Prostate gland (tissue), 2 donors: ENCODE measurements around the gene ANO10. TPM values are rescaled to one million over a fixed set of nuclear protein-coding genes. Genes with fewer than 3 reads are reported as not detected.
"Not testable (repeated sequence)": the region's sequence is repeated elsewhere in the genome, so short reads cannot be mapped to it uniquely, and the experiment has no call there.

Source experiments
- DNase-seq: peaks from one replicate; pipeline ENCODE4 v3.0.0-alpha.2; 2019; ENCODE audit warnings: low spot score
- H3K27ac ChIP-seq, 2 donors: fragments of 200-600 bp; sonication (generic); 2 replicates each; pipeline ENCODE4 v1.5.1; 2017 to 2019
- H3K27me3 ChIP-seq: fragments of 200-600 bp; sonication (generic); replicated peaks from 2 replicates; pipeline ENCODE4 v1.5.1; 2019; ENCODE audit not compliant: insufficient read depth
- H3K36me3 ChIP-seq, 2 donors: fragments of 200-600 bp; sonication (generic); 1 replicate in 1 of 2; 2 replicates in 1 of 2; pipeline versions ENCODE4 v1.5.1 to v1.8.1; 2017 to 2019
- H3K4me1 ChIP-seq: fragments of 200-600 bp; sonication (generic); replicated peaks from 2 replicates; pipeline ENCODE4 v1.5.1; 2019
- H3K4me3 ChIP-seq, 2 donors: fragments of 200-600 bp; sonication (generic); 2 replicates each; pipeline ENCODE4 v1.5.1; 2017 to 2019
- H3K9me3 ChIP-seq: fragments of 200-600 bp; sonication (generic); 2 replicates; pipeline ENCODE4 v1.5.1; 2017
- POLR2A ChIP-seq: fragments of 450-650 bp; IDR thresholded peaks from one replicate; pipeline ENCODE4 v1.6.1; 2016; ENCODE audit warnings: antibody characterized with exemption, mild to moderate bottlenecking
- POLR2AphosphoS5 ChIP-seq: sonication (generic); formaldehyde crosslinking; IDR thresholded peaks from one replicate; pipeline ENCODE4 v1.6.1; 2017; ENCODE audit warnings: antibody characterized with exemption
- WGBS: methylation state at CpG from one replicate; pipeline ENCODE4 v1.1.5; 2018; 5-methylcytosine and 5-hydroxymethylcytosine counted together
- intact Hi-C: fragments of 100-400 bp; cut with DNase I; formaldehyde crosslinking; loops from one replicate; pipeline ENCODE4 v1.14.2; 2022
- total RNA-seq, 2 donors: library from RNA; depleted of rRNA; stranded (reverse); fragments of >200 nt; gene quantifications; one replicate each; pipeline ENCODE4 v1.1.0, GENCODE V29; 2016
- TF ChIP-seq, protein P1 (sequence below), 4 experiments: fragments of 200-600 bp in 2 of 4; fragments of 450-650 bp in 2 of 4; sonication (generic) in 2 of 4; IDR thresholded peaks; 1 replicate in 3 of 4; 2 replicates in 1 of 4; pipeline ENCODE4 v1.5.1; 2016 to 2019; ENCODE audit warnings: antibody characterized with exemption in 4 of 4, mild to moderate bottlenecking in 2 of 4, moderate library complexity in 2 of 4

ANO10 gene
- total RNA-seq, 2 donors from 2014 or later = 12.4 to 17.7 TPM

DNA sequence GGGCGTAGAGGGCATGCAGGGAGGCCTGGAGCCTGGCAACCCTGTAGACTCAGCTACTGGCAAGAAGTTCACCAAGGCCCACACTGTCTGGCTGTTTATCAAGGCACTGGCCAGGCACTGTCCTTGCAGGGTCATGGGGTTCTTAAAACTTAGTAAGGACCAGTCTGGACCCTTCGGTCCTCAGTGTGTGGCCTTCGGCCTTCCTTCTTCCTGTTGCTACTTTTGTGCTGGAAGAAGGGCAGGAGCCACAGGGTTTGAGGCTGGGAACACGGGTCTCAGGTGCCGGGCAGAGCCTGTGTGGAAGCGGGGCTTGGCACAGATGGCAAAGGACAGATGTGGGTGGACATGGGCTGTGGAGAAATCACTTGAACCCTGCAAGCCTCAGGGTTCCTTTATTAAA, 258.9 kb downstream of the ANO10 start:
- TF ChIP-seq POLR2AphosphoS5 (no peak), POLR2A (no peak)
- TF ChIP-seq, protein P1, sequence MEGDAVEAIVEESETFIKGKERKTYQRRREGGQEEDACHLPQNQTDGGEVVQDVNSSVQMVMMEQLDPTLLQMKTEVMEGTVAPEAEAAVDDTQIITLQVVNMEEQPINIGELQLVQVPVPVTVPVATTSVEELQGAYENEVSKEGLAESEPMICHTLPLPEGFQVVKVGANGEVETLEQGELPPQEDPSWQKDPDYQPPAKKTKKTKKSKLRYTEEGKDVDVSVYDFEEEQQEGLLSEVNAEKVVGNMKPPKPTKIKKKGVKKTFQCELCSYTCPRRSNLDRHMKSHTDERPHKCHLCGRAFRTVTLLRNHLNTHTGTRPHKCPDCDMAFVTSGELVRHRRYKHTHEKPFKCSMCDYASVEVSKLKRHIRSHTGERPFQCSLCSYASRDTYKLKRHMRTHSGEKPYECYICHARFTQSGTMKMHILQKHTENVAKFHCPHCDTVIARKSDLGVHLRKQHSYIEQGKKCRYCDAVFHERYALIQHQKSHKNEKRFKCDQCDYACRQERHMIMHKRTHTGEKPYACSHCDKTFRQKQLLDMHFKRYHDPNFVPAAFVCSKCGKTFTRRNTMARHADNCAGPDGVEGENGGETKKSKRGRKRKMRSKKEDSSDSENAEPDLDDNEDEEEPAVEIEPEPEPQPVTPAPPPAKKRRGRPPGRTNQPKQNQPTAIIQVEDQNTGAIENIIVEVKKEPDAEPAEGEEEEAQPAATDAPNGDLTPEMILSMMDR (IDR thresholded peaks at IDR 0.05) = no peak
- 97% methylated on average over 6 of the region's 6 CpGs for WGBS
- Histone ChIP-seq H3K4me1 (no peaks in the 10 kb centered on the region), H3K27me3 (no peaks in the 10 kb centered on the region), H3K4me3 (no peak overlapping the region), H3K9me3 (no peaks in the 10 kb centered on the region), H3K27ac (no peak overlapping the region), H3K36me3 (no peaks in the 10 kb centered on the region)
- intact Hi-C loops = no loop called here
- no peak for DNase-seq

DNA sequence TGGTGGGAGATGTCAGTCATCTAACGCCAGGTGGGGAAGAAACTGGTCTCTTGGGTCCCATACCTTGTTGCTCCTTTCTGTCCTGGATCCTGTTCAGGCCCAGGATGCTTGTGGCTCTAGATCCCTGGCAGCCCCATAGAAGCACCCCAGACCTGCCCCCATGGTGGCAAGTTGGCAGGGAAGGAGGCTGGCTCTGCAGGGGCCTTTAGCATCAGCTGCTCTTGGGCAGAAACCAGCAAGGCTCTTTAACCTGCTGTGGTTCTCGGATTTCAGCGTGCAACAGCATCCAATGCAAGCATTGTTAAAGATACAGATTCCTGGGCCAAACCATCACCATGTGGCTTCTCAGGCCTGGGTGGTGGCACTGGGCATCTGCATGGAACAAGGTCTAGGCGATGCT, 259.6 kb downstream of the ANO10 start:
- Histone ChIP-seq H3K27me3 (no peaks in the 10 kb centered on the region), H3K4me3 (no peak overlapping the region), H3K4me1 (no peaks in the 10 kb centered on the region), H3K27ac (no peak overlapping the region), H3K36me3 (no peaks in the 10 kb centered on the region), H3K9me3 (no peaks in the 10 kb centered on the region)
- DNase-seq = no peak
- WGBS = 93% methylated on average over 4 of the region's 4 CpGs
- TF ChIP-seq POLR2AphosphoS5 (no peak), POLR2A (no peak)
- TF ChIP-seq, protein P1 (IDR thresholded peaks at IDR 0.05) = no peak
- intact Hi-C loops = no loop called here

DNA sequence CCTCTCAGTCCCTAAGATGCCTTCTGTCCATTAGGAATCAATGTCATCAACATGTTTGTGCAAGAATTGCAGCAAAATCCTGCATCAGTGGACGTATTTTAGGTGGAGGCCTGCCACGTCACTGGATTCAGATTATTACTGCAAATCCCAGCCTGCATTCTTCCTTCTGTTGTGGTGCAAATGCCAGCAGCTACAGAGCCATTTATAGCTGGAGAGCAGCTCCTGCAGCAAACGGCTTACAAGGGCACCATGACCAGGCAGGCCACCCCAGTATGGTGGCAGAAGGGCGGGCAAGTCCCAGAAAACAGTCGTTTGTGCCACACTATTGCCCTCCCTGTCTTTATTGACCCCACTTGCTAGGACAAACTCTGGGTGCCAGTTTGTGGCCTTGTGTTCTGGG, 260.7 kb downstream of the ANO10 start:
- DNase-seq = no peak
- 76% methylated on average over 5 of the region's 5 CpGs for WGBS

DNA sequence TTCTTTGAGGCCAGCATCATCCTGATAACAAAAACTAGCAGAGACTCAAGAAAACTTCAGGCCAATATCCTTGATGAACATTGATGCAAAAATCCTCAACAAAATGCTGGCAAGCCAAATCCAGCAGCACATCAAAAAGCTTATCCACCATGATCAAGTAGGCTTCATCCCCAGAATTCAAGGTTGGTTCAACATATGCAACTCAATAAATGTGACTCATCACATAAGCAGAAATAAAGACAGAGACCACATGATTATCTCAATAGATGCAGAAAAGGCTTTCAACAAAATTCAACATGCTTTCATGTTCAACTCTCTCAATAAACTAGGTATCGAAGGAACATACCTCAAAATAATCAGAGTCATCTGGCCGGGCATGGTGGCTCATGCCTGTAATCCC, 265.8 kb downstream of the ANO10 start:
- H3K27me3 ChIP-seq, DNase-seq, H3K36me3 ChIP-seq, H3K4me1 ChIP-seq, intact Hi-C loops, H3K4me3 ChIP-seq, H3K27ac ChIP-seq, H3K9me3 ChIP-seq: not testable (repeated sequence)
- 94% methylated on average over 2 of the region's 2 CpGs for WGBS

More for the DNA sequence above, 260.7 kb downstream of the ANO10 start:
- intact Hi-C loops = no loop called here
- TF ChIP-seq, protein P1 (IDR thresholded peaks at IDR 0.05) = no peak
- TF ChIP-seq POLR2AphosphoS5 (no peak), POLR2A (no peak)
- Histone ChIP-seq H3K4me1 (no peaks in the 10 kb centered on the region), H3K27me3 (no peaks in the 10 kb centered on the region), H3K27ac (no peak overlapping the region), H3K9me3 (no peaks in the 10 kb centered on the region), H3K4me3 (no peak overlapping the region), H3K36me3 (no peaks in the 10 kb centered on the region)

DNA sequence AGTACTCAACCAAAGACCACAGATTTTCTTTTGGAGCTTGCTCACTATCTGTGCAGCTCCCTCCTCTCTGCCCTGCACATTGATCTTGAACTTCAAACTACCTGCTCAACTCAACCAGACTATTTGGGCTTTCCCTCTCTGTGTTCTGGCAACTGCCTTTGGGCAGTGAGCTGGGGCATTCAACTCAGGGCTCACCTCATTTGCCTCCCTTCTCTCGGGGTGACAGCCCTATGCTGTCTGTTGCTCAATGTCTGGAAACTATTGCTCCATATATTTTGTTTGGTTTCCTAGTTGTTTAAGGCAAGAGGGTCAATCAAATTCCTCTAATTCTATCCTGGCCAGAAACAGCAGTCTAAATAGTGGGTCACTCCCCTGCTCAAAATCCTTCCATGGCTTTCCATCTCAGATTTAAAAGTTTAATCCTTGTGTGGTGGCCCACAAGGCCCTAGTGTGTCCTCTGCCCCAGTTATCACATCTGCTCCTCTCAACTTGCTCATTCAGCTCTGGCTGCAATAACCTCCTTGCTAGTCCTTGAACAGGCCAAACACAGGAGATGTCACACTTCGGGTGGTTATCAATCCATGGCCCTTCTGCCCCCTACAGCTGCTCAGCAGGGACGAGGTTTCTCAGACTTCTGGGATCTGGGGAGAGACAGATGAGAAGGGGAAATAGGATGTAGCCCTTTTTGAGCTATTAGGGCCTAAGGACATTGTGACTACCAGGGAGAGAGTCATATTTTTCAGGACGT, 267.7 kb downstream of the ANO10 start:
- Histone ChIP-seq H3K27ac (no peak overlapping the region), H3K27me3 (no peaks in the 10 kb centered on the region), H3K9me3 (no peaks in the 10 kb centered on the region), H3K36me3 (no peaks in the 10 kb centered on the region), H3K4me3 (no peak overlapping the region), H3K4me1 (no peaks in the 10 kb centered on the region)
- intact Hi-C loops = no loop called here
- TF ChIP-seq POLR2AphosphoS5 (no peak), POLR2A (no peak)
- 81% methylated on average over 4 of the region's 4 CpGs for WGBS
- no peak for DNase-seq

DNA sequence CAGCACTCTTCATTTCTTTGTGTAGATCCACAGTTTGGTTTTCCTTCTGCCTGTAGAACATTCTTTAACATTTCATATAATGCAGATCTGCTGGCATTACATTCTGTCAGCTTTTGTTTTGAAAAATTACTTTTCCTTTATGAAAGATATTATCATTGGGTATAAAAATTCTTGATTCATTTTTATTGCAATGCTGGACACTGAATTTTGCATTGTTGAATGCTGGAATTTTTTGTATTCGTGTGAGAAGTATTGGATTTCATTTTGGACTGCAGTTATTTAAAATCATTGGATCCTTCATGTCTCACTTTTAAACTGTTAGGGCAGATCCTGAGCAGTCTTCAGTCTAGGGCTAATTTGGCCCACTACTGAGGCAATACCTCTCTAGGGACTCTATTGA, 268.4 kb downstream of the ANO10 start:
- 93% methylated on average over 1 of the region's 1 CpG for WGBS
- no peaks in the 10 kb centered on the region for H3K9me3 ChIP-seq
- TF ChIP-seq POLR2A (no peak), POLR2AphosphoS5 (no peak)
- TF ChIP-seq, protein P1 (IDR thresholded peaks at IDR 0.05) = no peak
- no peak overlapping the region for H3K4me3 ChIP-seq
- no peaks in the 10 kb centered on the region for H3K36me3 ChIP-seq
- no peaks in the 10 kb centered on the region for H3K4me1 ChIP-seq
- no peak overlapping the region for H3K27ac ChIP-seq
- H3K27me3 ChIP-seq = no peaks in the 10 kb centered on the region
- intact Hi-C loops = no loop called here
- no peak for DNase-seq
